ENCODE data around the gene NUP85. TPM values are rescaled to one million over a fixed set of nuclear protein-coding genes. Genes with fewer than 3 reads are reported as not detected.
"Not testable (repeated sequence)": the region's sequence is repeated elsewhere in the genome, so short reads cannot be mapped to it uniquely, and the experiment has no call there.

The NUP85 gene
- total RNA-seq, 1 donor from 2014 or later: 83.8 TPM

DNA sequence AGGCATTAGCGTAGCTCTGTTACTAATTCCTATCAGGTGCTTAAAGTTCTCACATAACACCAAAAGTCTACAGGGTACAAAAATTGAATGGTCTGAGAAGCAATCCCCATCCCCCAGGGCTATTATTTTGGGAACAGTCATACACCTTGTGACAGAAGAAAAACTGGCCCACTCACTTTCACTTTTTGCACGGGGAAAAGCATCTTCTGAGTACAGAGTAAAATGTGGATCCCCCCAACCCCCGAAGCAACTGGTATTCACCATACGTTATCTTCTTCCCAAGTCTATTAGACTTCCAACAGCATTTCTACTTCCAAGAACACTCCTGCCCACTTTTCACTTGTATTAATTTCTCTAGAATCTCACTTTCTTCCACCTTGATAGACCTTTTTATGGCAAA lies 44.1 kb downstream of the NUP85 start:
- TF ChIP-seq, protein P1, sequence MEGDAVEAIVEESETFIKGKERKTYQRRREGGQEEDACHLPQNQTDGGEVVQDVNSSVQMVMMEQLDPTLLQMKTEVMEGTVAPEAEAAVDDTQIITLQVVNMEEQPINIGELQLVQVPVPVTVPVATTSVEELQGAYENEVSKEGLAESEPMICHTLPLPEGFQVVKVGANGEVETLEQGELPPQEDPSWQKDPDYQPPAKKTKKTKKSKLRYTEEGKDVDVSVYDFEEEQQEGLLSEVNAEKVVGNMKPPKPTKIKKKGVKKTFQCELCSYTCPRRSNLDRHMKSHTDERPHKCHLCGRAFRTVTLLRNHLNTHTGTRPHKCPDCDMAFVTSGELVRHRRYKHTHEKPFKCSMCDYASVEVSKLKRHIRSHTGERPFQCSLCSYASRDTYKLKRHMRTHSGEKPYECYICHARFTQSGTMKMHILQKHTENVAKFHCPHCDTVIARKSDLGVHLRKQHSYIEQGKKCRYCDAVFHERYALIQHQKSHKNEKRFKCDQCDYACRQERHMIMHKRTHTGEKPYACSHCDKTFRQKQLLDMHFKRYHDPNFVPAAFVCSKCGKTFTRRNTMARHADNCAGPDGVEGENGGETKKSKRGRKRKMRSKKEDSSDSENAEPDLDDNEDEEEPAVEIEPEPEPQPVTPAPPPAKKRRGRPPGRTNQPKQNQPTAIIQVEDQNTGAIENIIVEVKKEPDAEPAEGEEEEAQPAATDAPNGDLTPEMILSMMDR (IDR thresholded peaks at IDR 0.05; ENCODE audit: unreplicated experiment): no peak
- no peak overlapping the region for H3K27ac Mint-ChIP-seq
- no peaks in the 10 kb centered on the region for H3K27me3 Mint-ChIP-seq
- no peaks in the 10 kb centered on the region for H3K9me3 Mint-ChIP-seq (ENCODE audit: low read depth)
- no peak for DNase-seq (ENCODE audit: low spot score, unreplicated experiment)
- H3K36me3 Mint-ChIP-seq (ENCODE audit: insufficient read depth): peaks cover 3% of the 10 kb centered on the region
- H3K4me1 Mint-ChIP-seq (ENCODE audit: low read depth): peaks cover 6% of the 10 kb centered on the region
- H3K4me3 Mint-ChIP-seq (ENCODE audit: low read depth): no peak overlapping the region

GRCh38 chr17:75250009-75250471 lies 44.6 kb downstream of the NUP85 start:
- DNase-seq (ENCODE audit: low spot score, unreplicated experiment): no peak
- Mint-ChIP-seq H3K27me3 (no peaks in the 10 kb centered on the region), H3K4me3 (ENCODE audit: low read depth) (no peak overlapping the region), H3K4me1 (ENCODE audit: low read depth) (peaks cover 6% of the 10 kb centered on the region), H3K36me3 (ENCODE audit: insufficient read depth) (peaks cover 1% of the 10 kb centered on the region), H3K27ac (peak overlapping the region; percentile 7), H3K9me3 (ENCODE audit: low read depth) (no peaks in the 10 kb centered on the region)
- TF ChIP-seq, protein P1 (IDR thresholded peaks at IDR 0.05; ENCODE audit: unreplicated experiment): no peak

- no peak for DNase-seq (ENCODE audit: low spot score, unreplicated experiment)
- H3K4me3 Mint-ChIP-seq (ENCODE audit: low read depth): no peak overlapping the region
- peaks cover 7% of the 10 kb centered on the region for H3K4me1 Mint-ChIP-seq (ENCODE audit: low read depth)
- peak overlapping the region; percentile 21 for H3K27ac Mint-ChIP-seq
- no peaks in the 10 kb centered on the region for H3K9me3 Mint-ChIP-seq (ENCODE audit: low read depth)
- TF ChIP-seq, protein P1 (IDR thresholded peaks at IDR 0.05; ENCODE audit: unreplicated experiment): no peak
- H3K36me3 Mint-ChIP-seq (ENCODE audit: insufficient read depth): no peaks in the 10 kb centered on the region
- no peaks in the 10 kb centered on the region for H3K27me3 Mint-ChIP-seq
Measured at GRCh38 chr17:75252039-75252816, 46.7 kb downstream of the NUP85 start.

DNA sequence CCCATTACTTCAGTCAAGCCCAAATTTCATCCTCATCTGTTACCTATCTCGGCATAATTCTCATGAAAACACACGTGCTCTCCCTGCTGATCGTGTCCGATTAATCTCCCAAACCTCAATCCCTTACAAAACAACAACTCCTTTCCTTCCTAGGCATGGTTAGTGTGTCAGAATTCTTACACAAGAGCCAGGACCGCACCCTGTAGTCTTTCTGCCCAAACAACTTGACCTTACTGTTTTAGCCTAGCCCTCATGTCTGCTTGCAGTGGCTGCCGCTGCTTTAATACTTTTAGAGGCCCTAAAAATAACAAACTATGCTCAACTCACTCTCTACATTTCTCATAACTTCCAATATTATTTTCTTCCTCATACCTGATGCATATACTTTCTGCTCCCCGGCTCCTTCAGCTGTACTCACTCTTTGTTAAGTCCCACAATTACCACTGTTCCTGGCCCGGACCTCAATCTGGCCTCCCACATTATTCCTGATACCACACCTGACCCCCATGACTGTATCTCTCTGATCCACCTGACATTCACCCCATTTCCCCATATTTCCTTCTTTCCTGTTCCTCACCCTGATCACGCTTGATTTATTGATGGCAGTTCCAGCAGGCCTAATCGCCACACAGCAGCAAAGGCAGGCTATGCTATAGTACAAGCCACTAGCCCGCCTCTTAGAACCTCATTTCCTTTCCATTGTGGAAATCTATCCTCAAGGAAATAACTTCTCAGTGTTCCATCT lies 50.6 kb downstream of the NUP85 start:
- H3K9me3 Mint-ChIP-seq (ENCODE audit: low read depth); H3K36me3 Mint-ChIP-seq (ENCODE audit: insufficient read depth); H3K27me3 Mint-ChIP-seq; DNase-seq (ENCODE audit: low spot score, unreplicated experiment); H3K27ac Mint-ChIP-seq; H3K4me3 Mint-ChIP-seq (ENCODE audit: low read depth): not testable (repeated sequence)
- peaks cover 26% of the 10 kb centered on the region for H3K4me1 Mint-ChIP-seq (ENCODE audit: low read depth)

- not testable (repeated sequence) for H3K27ac Mint-ChIP-seq; H3K27me3 Mint-ChIP-seq; H3K9me3 Mint-ChIP-seq (ENCODE audit: low read depth); H3K4me3 Mint-ChIP-seq (ENCODE audit: low read depth); DNase-seq (ENCODE audit: low spot score, unreplicated experiment); H3K36me3 Mint-ChIP-seq (ENCODE audit: insufficient read depth)
- peaks cover 26% of the 10 kb centered on the region for H3K4me1 Mint-ChIP-seq (ENCODE audit: low read depth)
Measured at GRCh38 chr17:75257228-75257627, 51.7 kb downstream of the NUP85 start.

GRCh38 chr17:75260641-75261335 lies 55.3 kb downstream of the NUP85 start:
- Mint-ChIP-seq H3K27me3 (no peaks in the 10 kb centered on the region), H3K27ac (peak overlapping the region; percentile 100), H3K4me1 (ENCODE audit: low read depth) (peaks cover 30% of the 10 kb centered on the region), H3K4me3 (ENCODE audit: low read depth) (peak overlapping the region; percentile 97), H3K36me3 (ENCODE audit: insufficient read depth) (peaks cover 6% of the 10 kb centered on the region), H3K9me3 (ENCODE audit: low read depth) (no peaks in the 10 kb centered on the region)
- TF ChIP-seq, protein P1 (IDR thresholded peaks at IDR 0.05; ENCODE audit: unreplicated experiment): peak; percentile 20
- DNase-seq (ENCODE audit: low spot score, unreplicated experiment): no peak
